B cell (primary cell): ENCODE measurements around the gene MAP7D1. TPM values are rescaled to one million over a fixed set of nuclear protein-coding genes. Genes with fewer than 3 reads are reported as not detected.
A peak's percentile ranks its signal among the peaks of the same experiment; 100 is the strongest.

Experiments used
- ATAC-seq: fragments of 200-7000 bp; cut with Tn5 transposase; one replicate; pipeline ENCODE4 v1.10.0; 2021; ENCODE audit warnings: low read depth, mild to moderate bottlenecking, moderate number of reproducible peaks, moderate library complexity
- CTCF ChIA-PET: fragments of 350-600 bp; sonication (Branson Sonifier 250); formaldehyde crosslinking; loops from one replicate; lab custom pipeline; 2021; ENCODE audit warnings: antibody characterized with exemption, inconsistent platforms; lab: Charles Lee
- POLR2A ChIA-PET: fragments of 350-600 bp; sonication (Branson Sonifier 250); formaldehyde crosslinking; loops from one replicate; lab custom pipeline; 2021; ENCODE audit warnings: antibody characterized with exemption; lab: Charles Lee
- DNase-seq: peaks from one replicate; pipeline ENCODE4 v3.0.0; 2013
- H2AFZ ChIP-seq: 2 replicates; pipeline ENCODE4 v1.6.1; 2012; ENCODE audit warnings: mild to moderate bottlenecking, low read depth, low read length; ENCODE audit not compliant: insufficient read depth, poor library complexity, severe bottlenecking
- H3K27ac ChIP-seq, 2 donors: 1 replicate in 1 of 2; 2 replicates in 1 of 2; pipeline ENCODE4 v1.5.1; 2012 to 2013; ENCODE audit warnings: low read length in 2 of 2, mild to moderate bottlenecking in 2 of 2, moderate library complexity in 1 of 2
- H3K27me3 ChIP-seq, 4 experiments: fragments of 200-600 bp in 1 of 4; sonication (generic) in 1 of 4; replicated peaks in 1 of 4; 1 replicate in 2 of 4; 2 replicates in 2 of 4; pipeline versions ENCODE4 v1.6.1 to v1.7.0; 2013 to 2016; ENCODE audit warnings: low read length in 3 of 4, mild to moderate bottlenecking in 2 of 4, mixed read lengths in 1 of 4, moderate library complexity in 1 of 4; ENCODE audit not compliant: insufficient read depth in 4 of 4, control insufficient read depth in 3 of 4; ENCODE audit errors: control extremely low read depth in 1 of 4
- H3K36me3 ChIP-seq, 2 experiments: replicated peaks in 1 of 2; 1 replicate in 1 of 2; 2 replicates in 1 of 2; pipeline versions ENCODE4 v1.6.1 to v1.7.1; 2013; ENCODE audit warnings: low read length in 1 of 2; ENCODE audit not compliant: insufficient read depth in 2 of 2, control insufficient read depth in 1 of 2; ENCODE audit errors: control extremely low read depth in 1 of 2, extremely low read depth in 1 of 2
- H3K4me1 ChIP-seq, 2 donors: fragments of 200-600 bp in 1 of 2; sonication (generic) in 1 of 2; 1 replicate in 1 of 2; 2 replicates in 1 of 2; pipeline versions ENCODE4 v1.5.1 to v1.6.1; 2013 to 2017; ENCODE audit warnings: low read length in 2 of 2; ENCODE audit not compliant: control insufficient read depth in 2 of 2, insufficient read depth in 2 of 2
- H3K4me2 ChIP-seq: replicated peaks from 2 replicates; pipeline ENCODE3; 2012; ENCODE audit warnings: mild to moderate bottlenecking, low read depth, low read length; ENCODE audit not compliant: poor library complexity, severe bottlenecking
- H3K4me3 ChIP-seq, 5 experiments: fragments of 200-600 bp in 1 of 5; sonication (generic) in 1 of 5; 1 replicate in 3 of 5; 2 replicates in 2 of 5; pipeline versions ENCODE4 v1.5.1 to v1.7.0; 2011 to 2016; ENCODE audit warnings: low read length in 4 of 5, mild to moderate bottlenecking in 4 of 5, low read depth in 2 of 5, control low read depth in 1 of 5, moderate library complexity in 1 of 5; ENCODE audit not compliant: insufficient read depth in 1 of 5; ENCODE audit errors: control extremely low read depth in 1 of 5, extremely low read depth in 1 of 5
- H3K79me2 ChIP-seq: fragments of 200-600 bp; sonication (generic); one replicate; pipeline ENCODE4 v1.6.0; 2016; ENCODE audit warnings: low read length; ENCODE audit not compliant: control insufficient read depth, insufficient read depth
- H3K9ac ChIP-seq: fragments of 200-600 bp; sonication (generic); 2 replicates; pipeline ENCODE4 v1.6.1; 2017; ENCODE audit warnings: mild to moderate bottlenecking, low read length, moderate library complexity
- H3K9me3 ChIP-seq, 3 donors: one replicate each; pipeline versions ENCODE4 v1.6.1 to v1.7.1; 2013; ENCODE audit warnings: low read length in 2 of 3; ENCODE audit not compliant: control insufficient read depth in 2 of 3, insufficient read depth in 1 of 3; ENCODE audit errors: control extremely low read depth in 1 of 3
- H4K20me1 ChIP-seq: 2 replicates; pipeline ENCODE4 v1.6.0; 2012; ENCODE audit warnings: mild to moderate bottlenecking, low read length; ENCODE audit not compliant: insufficient read depth, control insufficient read depth, poor library complexity, severe bottlenecking
- H3K27ac Mint-ChIP-seq: one replicate; pipeline ENCODE4 v1.8.0; 2021; ENCODE audit warnings: mixed read lengths
- H3K27me3 Mint-ChIP-seq: one replicate; pipeline ENCODE4 v1.8.0; 2021; ENCODE audit warnings: mixed read lengths
- H3K4me1 Mint-ChIP-seq: one replicate; pipeline ENCODE4 v1.8.0; 2021; ENCODE audit warnings: mixed read lengths
- H3K4me3 Mint-ChIP-seq: one replicate; pipeline ENCODE4 v1.8.0; 2021; ENCODE audit warnings: mixed read lengths
- H3K9me3 Mint-ChIP-seq: one replicate; pipeline ENCODE4 v1.8.0; 2022; ENCODE audit warnings: mixed read lengths; ENCODE audit not compliant: insufficient read depth
- CTCF ChIP-seq: fragments of 200-600 bp; IDR thresholded peaks from one replicate; pipeline ENCODE4 v1.8.0; 2022; ENCODE audit warnings: antibody characterized with exemption, mild to moderate bottlenecking
- EZH2 ChIP-seq: IDR thresholded peaks from 2 replicates; pipeline ENCODE4 v1.6.1; 2012; ENCODE audit warnings: borderline replicate concordance, low read depth, mild to moderate bottlenecking, moderate library complexity, low read length; ENCODE audit not compliant: insufficient read depth, poor library complexity, severe bottlenecking
- WGBS: methylation state at CpG from one replicate; pipeline ENCODE4 v1.1.5; 2013; ENCODE audit warnings: missing lambda C conversion rate; ENCODE audit not compliant: insufficient coverage; 5-methylcytosine and 5-hydroxymethylcytosine counted together
- intact Hi-C: fragments of 100-400 bp; cut with micrococcal nuclease; formaldehyde crosslinking; loops from one replicate; pipeline ENCODE4 v1.10.0; 2022
- polyA plus RNA-seq: library from polyadenylated mRNA; depleted of rRNA; stranded (reverse); fragments of >200 nt; gene quantifications from 2 replicates; pipeline ENCODE4 v1.2.3, GENCODE V29; 2012
- total RNA-seq, 2 donors: library from RNA; stranded (reverse); fragments of 120-200 nt in 1 of 2; gene quantifications; 1 replicate in 1 of 2; 2 replicates in 1 of 2; pipeline versions ENCODE4 v1.2.3 to v1.2.4, GENCODE V29; 2013 to 2022

Gene MAP7D1
- total and polyA plus RNA-seq, 2 donors (not counting 1 experiment from before 2014, with no cell fraction given) = 44.2 to 65.2 TPM

GRCh38 chr1:36134031-36134430 lies 21.9 kb upstream of the MAP7D1 start:
- no peaks in the 10 kb centered on the region for H3K9me3 Mint-ChIP-seq
- Histone ChIP-seq H3K27ac (no peak overlapping the region), H3K79me2 (no peaks in the 10 kb centered on the region), H3K36me3 (peaks cover 0 to 30% of the 10 kb centered on the region in 2 experiments), H3K4me1 (no peaks in the 10 kb centered on the region), H4K20me1 (no peaks in the 10 kb centered on the region), H3K9ac (no peak overlapping the region), H3K27me3 (no peaks in the 10 kb centered on the region), H3K9me3 (no peaks in the 10 kb centered on the region), H3K4me2 (no peak overlapping the region), H3K4me3 (no peak overlapping the region), H2AFZ (no peak overlapping the region)
- no peak overlapping the region for H3K27ac Mint-ChIP-seq
- ATAC-seq (no peak), DNase-seq (no peak)
- ChIA-PET POLR2A (no interaction called here), CTCF (interaction anchor here (0.6 to 4.3 kb wide), 15 partner anchors 11 to 276 kb away, joined by 3 to 58 read pairs (median 5); partner anchors contain the start of gene TRAPPC3)
- H3K4me3 Mint-ChIP-seq = no peak overlapping the region
- intact Hi-C loops = loop anchor here (1.0 kb wide), 1 partner anchor 35 kb away; no protein-coding TSS in a partner anchor
- 88% methylated on average over 2 of the region's 6 CpGs for WGBS
- TF ChIP-seq EZH2 = no peak
- TF ChIP-seq CTCF = no peak
- H3K4me1 Mint-ChIP-seq = no peaks in the 10 kb centered on the region
- H3K27me3 Mint-ChIP-seq = no peaks in the 10 kb centered on the region

GRCh38 chr1:36134505-36135329 lies 21.2 kb upstream of the MAP7D1 start:
- POLR2A ChIA-PET = interaction anchor here (0.6 kb wide), 1 partner anchor 29 kb away, joined by 3 read pairs; no protein-coding TSS in a partner anchor
- intact Hi-C loops = loop anchor here (1.0 kb wide), 1 partner anchor 35 kb away; no protein-coding TSS in a partner anchor
- H2AFZ ChIP-seq = no peak overlapping the region
- H3K27me3 Mint-ChIP-seq = no peaks in the 10 kb centered on the region
- H3K4me3 ChIP-seq = no peak overlapping the region
- no peak overlapping the region for H3K27ac ChIP-seq
- CTCF ChIA-PET = interaction anchor here (0.6 to 4.3 kb wide), 18 partner anchors 10 to 277 kb away, joined by 3 to 58 read pairs (median 5); partner anchors contain the start of gene TRAPPC3
- no peaks in the 10 kb centered on the region for H3K4me1 ChIP-seq
- DNase-seq (peak; percentile 56), ATAC-seq (peak; percentile 49)
- H3K27ac Mint-ChIP-seq = no peak overlapping the region
- H3K9me3 ChIP-seq = no peaks in the 10 kb centered on the region
- H3K9me3 Mint-ChIP-seq = no peaks in the 10 kb centered on the region
- 69% methylated on average over 7 of the region's 7 CpGs for WGBS
- H4K20me1 ChIP-seq = no peaks in the 10 kb centered on the region
- H3K79me2 ChIP-seq = no peaks in the 10 kb centered on the region
- H3K4me2 ChIP-seq = no peak overlapping the region
- peak; percentile 57 for TF ChIP-seq CTCF
- no peak for TF ChIP-seq EZH2
- H3K4me1 Mint-ChIP-seq = no peaks in the 10 kb centered on the region
- no peaks in the 10 kb centered on the region for H3K27me3 ChIP-seq
- H3K4me3 Mint-ChIP-seq = no peak overlapping the region
- no peak overlapping the region for H3K9ac ChIP-seq
- H3K36me3 ChIP-seq = peaks cover 0 to 36% of the 10 kb centered on the region in 2 experiments
